Activated T-helper 1 cell treated with anti-CD3 and anti-CD28 coated beads, Interleukin-12 subunit alpha, Interleukin-12 subunit beta, Interleukin-2, Interleukin-4 antibody, amounts not matched to agents 30 ng/mL and 10 ng/mL and 1 ng/mL, durations not matched to agents 14 hours and 24 hours and 36 hours (primary cell): Measurements from ENCODE around the gene LRRC25. TPM values are rescaled to one million over a fixed set of nuclear protein-coding genes. Genes with fewer than 3 reads are reported as not detected.

Experiments used
- DNase-seq: peaks from one replicate; pipeline ENCODE4 v3.0.0; 2021; ENCODE audit warnings: low spot score
- H3K27ac Mint-ChIP-seq: one replicate; pipeline ENCODE4 v1.8.0; 2021; ENCODE audit warnings: mild to moderate bottlenecking, mixed read lengths
- H3K27me3 Mint-ChIP-seq: one replicate; pipeline ENCODE4 v1.8.0; 2022; ENCODE audit warnings: mild to moderate bottlenecking, moderate library complexity, mixed read lengths; ENCODE audit not compliant: insufficient read depth
- H3K36me3 Mint-ChIP-seq: one replicate; pipeline ENCODE4 v1.8.0; 2021; ENCODE audit warnings: low read depth, mixed read lengths
- H3K4me1 Mint-ChIP-seq: one replicate; pipeline ENCODE4 v1.8.0; 2021; ENCODE audit warnings: low read depth, mixed read lengths
- H3K4me3 Mint-ChIP-seq: one replicate; pipeline ENCODE4 v1.8.0; 2021; ENCODE audit warnings: mild to moderate bottlenecking, moderate library complexity, mixed read lengths
- H3K9me3 Mint-ChIP-seq: one replicate; pipeline ENCODE4 v1.8.0; 2021; ENCODE audit warnings: mixed read lengths
- intact Hi-C: fragments of 100-400 bp; cut with micrococcal nuclease; formaldehyde crosslinking; loops from one replicate; pipeline ENCODE4 v1.15.1; 2024
- total RNA-seq: library from RNA; stranded (reverse); gene quantifications from 2 replicates; pipeline ENCODE4 v1.2.3, GENCODE V29; 2022

LRRC25 gene
- total RNA-seq, 1 donor from 2014 or later: not detected

GRCh38 chr19:18424890-18425514 is 27.6 kb upstream of the LRRC25 start:
- Mint-ChIP-seq H3K27ac (no peak overlapping the region), H3K27me3 (no peaks in the 10 kb centered on the region), H3K4me3 (no peak overlapping the region), H3K36me3 (peaks cover 3% of the 10 kb centered on the region), H3K9me3 (no peaks in the 10 kb centered on the region), H3K4me1 (peaks cover 44% of the 10 kb centered on the region)
- intact Hi-C loops: no loop called here
- no peak for DNase-seq

GRCh38 chr19:18424122-18424889 is 26.9 kb upstream of the LRRC25 start:
- Mint-ChIP-seq H3K36me3 (peaks cover 3% of the 10 kb centered on the region), H3K27me3 (no peaks in the 10 kb centered on the region), H3K27ac (no peak overlapping the region), H3K4me1 (peaks cover 44% of the 10 kb centered on the region), H3K9me3 (no peaks in the 10 kb centered on the region), H3K4me3 (no peak overlapping the region)
- intact Hi-C loops: no loop called here
- no peak for DNase-seq

GRCh38 chr19:18423258-18424020 is 26.0 kb upstream of the LRRC25 start:
- peaks cover 49% of the 10 kb centered on the region for H3K4me1 Mint-ChIP-seq
- peak overlapping the region; percentile 25 for H3K4me3 Mint-ChIP-seq
- H3K36me3 Mint-ChIP-seq: peaks cover 3% of the 10 kb centered on the region
- H3K27ac Mint-ChIP-seq: peak overlapping the region; percentile 88
- intact Hi-C loops: no loop called here
- DNase-seq: no peak
- no peaks in the 10 kb centered on the region for H3K9me3 Mint-ChIP-seq
- peaks cover 1% of the 10 kb centered on the region for H3K27me3 Mint-ChIP-seq

GRCh38 chr19:18422530-18423191 is 25.2 kb upstream of the LRRC25 start:
- Mint-ChIP-seq H3K27me3 (peaks cover 1% of the 10 kb centered on the region), H3K36me3 (peaks cover 3% of the 10 kb centered on the region), H3K4me3 (peak overlapping the region; percentile 89), H3K27ac (peak overlapping the region; percentile 88), H3K4me1 (peaks cover 56% of the 10 kb centered on the region), H3K9me3 (no peaks in the 10 kb centered on the region)
- intact Hi-C loops: no loop called here
- DNase-seq: no peak

DNA sequence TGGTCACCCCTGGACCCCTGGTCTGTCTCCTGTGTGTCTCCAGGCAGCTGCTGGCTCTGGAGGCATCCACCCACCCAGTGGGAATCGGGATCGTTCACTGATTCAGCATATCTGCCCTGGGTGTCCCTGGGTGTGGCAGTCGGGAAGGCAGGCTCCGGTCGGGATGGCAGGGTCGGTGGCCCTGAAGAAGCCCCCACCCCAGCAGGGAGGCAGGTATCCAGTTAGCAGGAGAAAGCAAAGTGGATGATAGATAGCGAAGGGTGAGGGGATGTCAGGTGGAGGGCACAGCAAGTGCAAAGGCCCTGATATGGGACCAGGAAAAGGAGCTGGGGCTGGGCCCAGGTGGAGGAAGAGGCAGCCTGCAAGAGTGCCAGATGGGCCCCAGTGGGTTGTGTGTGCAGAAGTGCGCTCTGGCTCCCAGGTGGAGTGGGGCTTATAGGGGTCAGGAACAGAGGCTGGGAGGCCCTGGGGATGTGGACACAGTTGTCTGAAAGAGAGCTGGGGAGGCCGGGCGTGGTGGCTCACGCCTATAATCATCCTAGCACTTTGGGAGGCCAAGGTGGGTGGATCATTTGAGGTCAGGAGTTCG is 24.0 kb upstream of the LRRC25 start:
- H3K27me3 Mint-ChIP-seq: peaks cover 5% of the 10 kb centered on the region
- H3K4me3 Mint-ChIP-seq: peak overlapping the region; percentile 89
- H3K4me1 Mint-ChIP-seq: peaks cover 65% of the 10 kb centered on the region
- peak overlapping the region; percentile 88 for H3K27ac Mint-ChIP-seq
- no peaks in the 10 kb centered on the region for H3K9me3 Mint-ChIP-seq
- intact Hi-C loops: loop anchor here (1.0 kb wide), 1 partner anchor 8 kb away; no protein-coding TSS in a partner anchor
- DNase-seq: no peak
- peaks cover 3% of the 10 kb centered on the region for H3K36me3 Mint-ChIP-seq

GRCh38 chr19:18420930-18421329 is 23.5 kb upstream of the LRRC25 start:
- H3K27ac Mint-ChIP-seq: peak overlapping the region; percentile 88
- intact Hi-C loops: loop anchor here (1.0 kb wide), 1 partner anchor 8 kb away; no protein-coding TSS in a partner anchor
- no peak for DNase-seq
- no peaks in the 10 kb centered on the region for H3K9me3 Mint-ChIP-seq
- H3K27me3 Mint-ChIP-seq: peaks cover 5% of the 10 kb centered on the region
- peak overlapping the region; percentile 89 for H3K4me3 Mint-ChIP-seq
- peaks cover 3% of the 10 kb centered on the region for H3K36me3 Mint-ChIP-seq
- H3K4me1 Mint-ChIP-seq: peaks cover 69% of the 10 kb centered on the region

- Mint-ChIP-seq H3K27me3 (peaks cover 5% of the 10 kb centered on the region), H3K4me1 (peaks cover 73% of the 10 kb centered on the region)
- intact Hi-C loops: loop anchor here (2.0 to 5.0 kb wide), 5 partner anchors 128 to 499 kb away; partner anchors contain the start of genes COPE, DDX49 and MPV17L2
Observed at GRCh38 chr19:18419699-18420460, 22.5 kb upstream of the LRRC25 start.

GRCh38 chr19:18419195-18419698 is 21.8 kb upstream of the LRRC25 start, which contains the start of gene SSBP4:
SSBP4 (plus strand) TSS chr19:18419398; CDS start chr19:18419649, 251 bp downstream.
- peaks cover 78% of the 10 kb centered on the region for H3K4me1 Mint-ChIP-seq
- peaks cover 4% of the 10 kb centered on the region for H3K36me3 Mint-ChIP-seq
- DNase-seq: peak; percentile 75
- H3K27me3 Mint-ChIP-seq: peaks cover 5% of the 10 kb centered on the region
- no peaks in the 10 kb centered on the region for H3K9me3 Mint-ChIP-seq
- H3K4me3 Mint-ChIP-seq: peak within 1 kb of the TSS; percentile 89
- intact Hi-C loops: loop anchor here (2.0 to 5.0 kb wide), 5 partner anchors 127 to 500 kb away; partner anchors contain the start of genes COPE, DDX49 and MPV17L2
- H3K27ac Mint-ChIP-seq: peak within 1 kb of the TSS; percentile 82

More at GRCh38 chr19:18419699-18420460, 22.5 kb upstream of the LRRC25 start:
- DNase-seq: no peak
- Mint-ChIP-seq H3K27ac (peak overlapping the region; percentile 75), H3K9me3 (no peaks in the 10 kb centered on the region), H3K36me3 (peaks cover 4% of the 10 kb centered on the region), H3K4me3 (peak overlapping the region; percentile 89)

GRCh38 chr19:18418483-18419194 is 21.2 kb upstream of the LRRC25 start:
- intact Hi-C loops: loop anchor here (2.0 to 5.0 kb wide), 5 partner anchors 126 to 500 kb away; partner anchors contain the start of genes COPE, DDX49 and MPV17L2
- Mint-ChIP-seq H3K27me3 (peaks cover 5% of the 10 kb centered on the region), H3K36me3 (peaks cover 4% of the 10 kb centered on the region)

GRCh38 chr19:18418029-18418482 is 20.6 kb upstream of the LRRC25 start:
- Mint-ChIP-seq H3K4me3 (peak overlapping the region; percentile 82), H3K9me3 (no peaks in the 10 kb centered on the region), H3K27me3 (peaks cover 5% of the 10 kb centered on the region), H3K36me3 (peaks cover 4% of the 10 kb centered on the region), H3K4me1 (peaks cover 74% of the 10 kb centered on the region), H3K27ac (peak overlapping the region; percentile 82)
- intact Hi-C loops: loop anchor here (2.0 to 5.0 kb wide), 5 partner anchors 126 to 501 kb away; partner anchors contain the start of genes COPE, DDX49 and MPV17L2
- no peak for DNase-seq

More at GRCh38 chr19:18418483-18419194, 21.2 kb upstream of the LRRC25 start:
- Mint-ChIP-seq H3K27ac (peak overlapping the region; percentile 82), H3K4me3 (peak overlapping the region; percentile 82), H3K9me3 (no peaks in the 10 kb centered on the region), H3K4me1 (peaks cover 76% of the 10 kb centered on the region)
- DNase-seq: no peak
